Stimulated activated CD8-positive, alpha-beta memory T cell treated with anti-CD3 and anti-CD28 coated beads, Interleukin-4, amount 100 ng/mL, for 1 hour (primary cell): ENCODE measurements around the gene CCAR1.
"Not testable (repeated sequence)": the region's sequence is repeated elsewhere in the genome, so short reads cannot be mapped to it uniquely, and the experiment has no call there.

Source experiments
- DNase-seq, 2 donors: peaks; one replicate each; pipeline ENCODE4 v3.0.0-alpha.2; 2020; ENCODE audit warnings: low read depth in 2 of 2, low spot score in 1 of 2

CCAR1 gene

DNA sequence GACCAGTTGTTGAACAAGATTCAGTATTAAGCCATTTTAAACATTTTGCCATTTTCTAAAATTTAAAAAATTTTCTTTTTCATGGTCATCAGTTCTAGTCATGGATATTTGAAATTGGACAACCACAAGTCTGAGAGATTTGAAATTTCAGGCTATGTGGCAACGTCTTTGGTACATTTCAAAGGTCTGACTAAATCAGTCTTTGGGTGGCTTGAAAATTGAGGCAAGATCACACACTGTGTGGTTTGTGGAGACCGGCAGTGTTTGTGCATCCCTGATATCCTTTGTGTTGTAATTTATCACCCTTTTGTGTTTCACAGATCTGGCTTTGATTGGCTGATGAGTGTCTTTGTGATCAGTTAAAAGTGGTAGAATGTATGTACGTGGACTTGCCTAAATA lies 35.7 kb downstream of the CCAR1 start:
- DNase-seq, result no peak

DNA sequence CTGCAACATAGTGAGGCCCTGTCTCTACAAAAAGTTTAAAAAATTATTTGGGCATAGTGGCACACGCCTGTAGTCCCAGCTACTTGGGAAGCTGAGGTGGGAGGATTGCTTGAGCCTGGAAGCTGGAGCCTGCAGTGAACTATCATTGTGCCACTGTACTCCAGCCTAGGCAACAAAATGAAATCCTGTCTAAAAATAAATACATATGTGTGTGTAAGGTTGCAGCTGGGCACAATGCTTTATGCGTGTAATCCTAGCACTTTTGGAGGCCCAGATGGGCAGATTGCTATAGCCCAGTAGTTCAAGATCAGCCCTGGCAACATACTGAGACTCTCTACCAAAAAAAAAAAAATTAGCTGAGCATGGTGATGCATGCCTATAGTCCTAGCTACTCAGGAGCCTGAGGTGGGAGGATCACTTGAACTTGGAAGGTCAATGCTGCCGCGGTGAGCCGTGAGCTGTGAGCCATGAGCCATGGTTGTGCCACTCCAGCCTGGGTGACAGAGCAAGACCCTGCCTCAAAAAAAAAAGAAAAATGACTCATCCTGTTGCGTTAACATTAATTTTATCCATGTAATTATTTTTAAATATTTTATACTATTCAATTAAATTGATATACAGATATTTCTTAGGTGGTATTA lies 38.3 kb downstream of the CCAR1 start:
- no peak for DNase-seq

DNA sequence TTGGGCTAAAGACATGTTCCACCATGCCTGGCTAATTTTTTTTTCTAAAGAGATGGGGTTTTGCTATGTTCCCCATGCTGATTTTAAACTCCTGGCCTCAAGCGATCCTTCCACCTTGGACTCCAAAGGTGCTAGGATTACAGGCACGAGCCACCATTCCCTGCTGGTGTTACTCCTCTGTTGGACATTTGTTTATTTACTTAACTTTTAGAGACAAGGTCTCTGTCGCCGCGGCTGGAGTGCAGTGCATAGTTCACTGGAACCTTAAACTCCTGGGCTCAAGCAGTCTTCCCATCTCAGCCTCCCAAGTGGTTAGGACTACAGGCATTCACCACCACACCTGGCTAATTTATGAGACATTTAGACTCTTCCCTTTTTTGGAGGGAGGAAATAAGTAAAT lies 38.9 kb downstream of the CCAR1 start:
- no peak for DNase-seq

- DNase-seq, result not testable (repeated sequence)
These were observed 46.4 kb downstream of the CCAR1 start for GRCh38 chr10:68767407-68767806.

DNA sequence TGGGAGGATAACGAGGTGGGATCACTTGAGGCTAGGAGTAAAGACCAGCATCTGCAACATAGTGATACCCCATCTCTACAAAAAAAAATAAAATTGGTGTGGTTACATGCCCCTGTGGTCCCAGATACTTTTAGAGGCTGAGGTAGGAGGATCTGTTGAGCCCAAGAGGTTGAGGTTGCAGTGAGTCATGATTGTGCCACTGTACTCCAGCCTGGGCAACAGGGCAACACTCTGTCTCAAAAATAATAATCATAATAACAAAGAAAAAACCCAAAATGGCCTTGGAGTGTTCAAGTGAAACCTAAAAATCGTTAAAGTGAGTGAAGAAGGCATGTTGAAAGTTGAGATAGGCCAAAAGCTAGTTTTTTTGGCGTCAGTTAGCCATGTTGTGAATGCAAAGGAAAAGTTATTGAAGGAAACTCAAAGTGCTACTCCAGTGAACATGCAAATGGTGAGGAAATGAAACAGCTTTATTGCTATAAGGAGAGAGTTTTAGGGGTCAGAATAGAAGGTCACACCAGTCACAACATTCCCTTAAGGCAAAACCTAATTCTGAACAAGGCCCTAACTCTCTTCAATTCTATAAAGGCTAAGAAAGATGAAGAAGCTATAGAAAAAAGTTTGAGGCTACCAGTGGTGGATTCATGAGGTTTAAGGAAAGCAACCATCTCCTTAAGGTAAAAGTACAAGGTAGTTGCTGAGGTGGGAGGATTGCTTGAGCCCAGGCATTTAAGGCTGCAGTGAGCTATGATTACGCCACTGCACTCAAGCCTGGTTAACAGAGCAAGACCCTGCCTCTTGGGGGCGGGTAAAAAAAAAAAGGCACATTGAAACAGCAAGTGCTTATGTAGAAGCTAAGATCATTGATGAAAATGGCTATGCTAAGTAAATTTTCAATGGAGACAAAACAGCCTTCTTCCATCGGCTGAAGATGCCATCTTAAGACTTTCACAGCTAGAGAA lies 60.9 kb downstream of the CCAR1 start:
- DNase-seq, result no peak

DNA sequence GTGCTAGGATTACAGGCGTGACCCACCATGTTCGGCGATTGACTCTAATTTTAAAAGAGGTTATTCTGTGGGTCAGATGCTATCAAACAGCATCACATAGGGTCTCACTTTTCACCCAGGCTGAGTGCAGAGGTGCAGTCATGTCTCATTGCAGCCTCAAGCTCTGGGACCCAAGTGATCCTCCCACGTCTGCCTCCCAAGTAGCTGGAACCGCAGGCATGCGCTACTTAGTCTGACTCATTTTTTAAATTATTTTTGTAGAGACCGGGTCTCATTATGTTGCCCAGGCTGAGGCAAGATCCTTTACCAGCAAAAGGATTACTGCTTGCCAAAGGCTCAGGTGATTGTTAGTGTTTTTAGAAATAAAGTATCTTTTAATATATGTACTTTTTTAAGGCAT lies 63.4 kb downstream of the CCAR1 start:
- no peak for DNase-seq

- no peak for DNase-seq
These were observed 66.8 kb downstream of the CCAR1 start for GRCh38 chr10:68787813-68788212.

DNA sequence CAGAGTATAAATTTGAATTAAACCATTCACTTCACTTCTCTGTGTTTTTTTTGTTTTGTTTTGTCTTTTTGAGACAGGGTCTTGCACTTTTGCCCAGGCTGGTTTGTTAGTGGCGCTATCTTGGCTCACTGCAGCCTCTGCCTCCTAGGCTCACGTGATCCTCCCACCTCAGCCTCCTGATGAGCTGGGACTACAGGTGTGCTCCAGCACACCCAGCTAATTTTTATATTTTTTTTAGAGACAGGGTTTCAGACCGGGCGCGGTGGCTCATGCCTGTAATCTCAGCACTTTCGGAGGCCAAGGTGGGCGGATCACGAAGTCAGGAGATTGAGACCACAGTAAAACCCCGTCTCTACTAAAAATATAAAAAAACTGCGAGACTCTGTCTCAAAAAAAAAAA lies 69.4 kb downstream of the CCAR1 start:
- no peak for DNase-seq

DNA sequence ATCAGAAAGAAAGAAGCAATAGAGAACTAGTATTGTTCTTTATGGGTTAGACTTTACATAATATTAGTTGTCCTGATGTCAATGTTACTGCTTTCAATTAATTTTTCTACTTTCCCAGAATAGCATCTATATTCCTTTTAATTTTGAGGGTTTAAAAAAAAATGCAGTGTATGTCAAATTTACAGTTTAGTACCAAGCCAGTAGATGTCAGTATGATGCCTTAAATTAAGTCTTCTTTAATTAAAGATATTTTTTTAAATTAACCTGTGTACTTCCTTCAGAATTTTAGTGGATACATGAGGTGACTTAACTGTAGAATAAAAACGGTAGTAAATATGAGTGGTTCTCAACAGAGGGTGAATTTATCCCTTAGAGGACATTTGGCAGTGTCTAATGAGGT lies 71.1 kb downstream of the CCAR1 start:
- DNase-seq, result no peak

DNA sequence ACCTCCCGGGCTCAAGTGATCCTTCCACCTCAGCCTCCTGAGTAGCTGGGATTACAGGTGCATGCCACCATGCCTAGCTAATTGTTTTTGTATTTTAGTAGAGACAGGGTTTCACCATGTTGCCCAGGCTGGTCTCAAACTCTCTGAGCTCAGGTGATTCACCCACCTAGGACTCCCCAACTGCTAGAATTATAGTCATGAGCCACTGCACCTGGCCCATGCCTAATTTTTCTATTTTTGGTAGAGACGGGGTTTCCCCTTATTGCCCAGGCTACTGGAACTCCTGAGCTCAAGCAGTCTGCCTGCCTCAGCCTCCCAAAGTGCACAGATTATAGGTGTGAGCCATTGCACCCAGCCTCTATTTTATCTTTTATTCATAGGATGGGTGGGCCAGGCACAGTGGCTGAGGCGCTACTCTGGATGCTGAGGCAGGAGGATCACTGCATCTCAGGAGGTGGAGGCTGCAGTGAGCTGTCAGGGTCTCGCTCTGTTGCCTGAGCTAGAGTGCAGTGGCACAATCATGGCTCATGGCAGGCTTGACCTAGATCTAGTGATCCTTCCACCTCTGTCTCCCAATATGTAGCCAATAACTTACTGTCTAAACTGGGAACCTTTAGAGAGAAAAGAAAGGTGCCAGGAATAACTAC lies 75.0 kb downstream of the CCAR1 start:
- DNase-seq, result no peak

DNA sequence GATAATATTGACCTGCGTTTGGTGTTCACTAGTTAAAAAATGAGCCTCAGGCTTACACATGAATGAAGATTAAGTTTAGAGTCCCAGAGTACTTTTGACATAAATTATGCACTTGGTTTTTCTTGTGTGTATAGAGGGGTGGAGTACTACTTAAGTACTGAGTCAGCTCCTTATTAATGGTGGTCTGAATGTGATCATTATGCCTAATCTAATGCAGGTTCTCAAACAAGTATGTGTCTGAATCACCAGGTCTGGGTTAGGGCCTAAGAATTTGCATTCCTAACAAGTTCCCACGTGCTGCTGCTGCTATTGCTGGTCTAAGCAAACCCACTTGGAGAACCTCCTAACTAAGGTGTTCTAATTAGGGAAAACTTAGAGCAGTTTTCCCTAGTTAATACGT lies 75.6 kb downstream of the CCAR1 start:
- DNase-seq, result no peak

DNA sequence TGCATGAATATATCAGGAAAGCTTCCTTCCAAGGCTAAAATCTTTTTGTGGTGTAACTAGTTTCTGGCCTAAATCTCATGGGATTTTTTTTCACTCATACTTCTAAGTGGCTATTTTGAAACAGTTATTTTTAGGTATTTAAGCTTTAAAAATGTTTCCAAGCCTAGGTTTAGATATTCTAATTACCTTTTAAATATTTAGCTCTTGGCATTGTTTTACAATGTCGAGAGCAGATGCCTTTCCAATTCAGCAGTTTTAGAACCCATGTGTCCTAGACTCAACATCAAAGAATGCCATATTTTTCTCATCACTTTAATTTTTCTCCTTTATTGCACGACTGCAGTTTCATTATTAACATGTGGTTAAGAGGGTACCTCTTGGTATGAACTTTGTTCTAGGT lies 79.2 kb downstream of the CCAR1 start:
- no peak for DNase-seq

- DNase-seq, result no peak
These were observed 83.7 kb downstream of the CCAR1 start for GRCh38 chr10:68804692-68805091.

GRCh38 chr10:68810830-68811229 lies 89.8 kb downstream of the CCAR1 start:
- not testable (repeated sequence) for DNase-seq

DNA sequence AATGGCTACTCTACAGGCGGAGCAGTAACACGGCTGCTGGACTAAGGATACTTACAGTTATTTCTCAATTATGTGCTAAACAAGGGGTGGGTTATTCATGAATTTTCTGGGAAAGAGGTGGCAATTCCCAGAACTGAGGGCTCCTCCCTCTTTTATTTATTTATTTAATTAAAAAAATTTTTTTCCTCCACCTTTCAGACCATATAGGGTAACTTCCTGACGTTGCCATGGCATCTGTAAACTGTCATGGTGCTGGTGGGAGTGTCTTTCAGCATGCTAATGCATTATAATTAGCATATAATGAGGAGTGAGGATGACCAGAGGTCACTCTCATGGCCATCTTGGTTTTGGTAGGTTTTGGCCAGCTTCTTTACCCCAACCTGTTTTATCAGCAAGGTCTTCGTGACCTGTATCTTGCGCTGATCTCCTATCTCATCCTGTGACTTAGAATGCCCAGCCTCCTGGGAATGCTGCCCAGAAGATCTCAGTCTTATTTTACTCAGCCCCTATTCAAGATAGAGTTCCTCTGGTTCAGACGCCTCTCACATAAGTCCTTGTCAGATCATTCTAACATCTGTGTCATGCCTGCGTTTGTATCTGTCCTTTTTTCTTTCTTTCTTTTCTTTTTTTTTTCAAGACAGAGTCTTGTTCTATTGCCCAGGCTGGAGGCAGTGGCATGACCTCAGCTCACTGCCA lies 90.4 kb downstream of the CCAR1 start:
- DNase-seq, result no peak

GRCh38 chr10:68812420-68812819 lies 91.4 kb downstream of the CCAR1 start:
- no peak for DNase-seq

GRCh38 chr10:68813559-68813958 lies 92.5 kb downstream of the CCAR1 start:
- no peak for DNase-seq

GRCh38 chr10:68816796-68817412 lies 95.9 kb downstream of the CCAR1 start:
- no peak for DNase-seq

DNA sequence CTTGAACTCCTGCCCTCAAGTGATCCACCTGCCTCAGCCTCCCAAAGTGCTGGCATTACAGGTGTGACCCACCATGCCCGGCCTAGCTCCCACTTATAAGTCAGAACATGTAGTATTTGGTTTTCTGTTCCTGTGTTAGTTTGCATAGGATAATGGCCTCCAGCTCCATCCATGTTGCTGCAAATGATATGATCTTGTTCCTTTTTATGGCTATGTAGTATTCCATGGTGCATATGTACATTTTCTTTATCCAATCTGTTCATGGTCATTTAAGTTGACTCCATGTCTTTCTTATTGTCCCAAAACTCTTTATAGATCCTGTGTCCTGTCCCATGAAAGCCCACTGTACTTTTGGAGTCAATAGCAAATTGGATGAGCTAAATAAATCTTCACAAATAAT lies 99.3 kb downstream of the CCAR1 start:
- not testable (repeated sequence) for DNase-seq

DNA sequence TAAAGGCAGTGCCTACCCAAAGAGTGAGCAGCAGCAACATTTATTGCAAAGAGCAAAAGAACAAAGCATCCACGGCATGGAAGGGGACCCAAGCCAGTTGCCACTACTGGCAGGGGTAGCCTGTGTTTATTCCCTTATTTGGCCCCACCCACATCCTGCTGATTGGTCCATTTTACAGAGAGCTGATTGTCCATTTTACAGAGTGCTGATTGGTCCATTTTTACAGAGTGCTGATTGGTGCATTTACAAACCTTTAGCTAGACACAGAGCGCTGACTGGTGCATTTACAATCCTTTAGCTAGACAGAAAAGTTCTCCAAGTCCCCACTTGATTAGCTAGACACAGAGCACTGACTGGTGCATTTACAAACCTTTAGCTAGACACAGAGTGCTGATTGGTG lies 101.6 kb downstream of the CCAR1 start:
- DNase-seq, result not testable (repeated sequence)
